Fibroblast of mammary gland (primary cell): ENCODE measurements around the gene STX11.

ENCODE experiments used
- DNase-seq: peaks from one replicate; pipeline ENCODE4 v3.0.0-alpha.2; 2010; ENCODE audit warnings: low read depth
- H3K4me3 ChIP-seq: 2 replicates; pipeline ENCODE4 v1.5.1; 2011; ENCODE audit warnings: low read depth, mild to moderate bottlenecking, low read length, moderate library complexity; ENCODE audit not compliant: control insufficient read depth
- TF ChIP-seq, protein P1 (sequence below): conservative IDR thresholded peaks from 2 replicates; pipeline ENCODE4 v1.5.1; 2011; ENCODE audit warnings: low read depth, low read length, inconsistent platforms; ENCODE audit not compliant: control insufficient read depth, insufficient read depth

The STX11 gene

DNA sequence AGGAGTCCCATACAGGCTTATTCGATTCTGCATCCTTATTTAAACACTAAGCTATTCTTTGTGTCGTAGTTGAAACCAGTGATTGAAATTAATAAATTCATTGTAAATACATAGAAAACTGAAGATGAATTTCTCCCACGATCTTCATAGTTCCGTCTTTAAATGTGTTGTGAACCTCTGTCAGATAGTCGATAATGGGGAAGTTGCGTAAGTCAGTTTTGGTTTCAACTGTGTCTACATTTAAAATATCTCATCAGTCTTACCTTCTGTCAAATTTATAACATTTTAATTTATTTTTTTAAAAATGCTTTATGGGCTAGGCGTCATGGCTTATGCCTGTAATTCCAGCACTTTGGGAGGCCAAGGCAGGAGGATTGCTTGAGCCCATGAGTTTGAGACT is 12.7 kb downstream of the STX11 start:
- DNase-seq = no peak
- TF ChIP-seq, protein P1, sequence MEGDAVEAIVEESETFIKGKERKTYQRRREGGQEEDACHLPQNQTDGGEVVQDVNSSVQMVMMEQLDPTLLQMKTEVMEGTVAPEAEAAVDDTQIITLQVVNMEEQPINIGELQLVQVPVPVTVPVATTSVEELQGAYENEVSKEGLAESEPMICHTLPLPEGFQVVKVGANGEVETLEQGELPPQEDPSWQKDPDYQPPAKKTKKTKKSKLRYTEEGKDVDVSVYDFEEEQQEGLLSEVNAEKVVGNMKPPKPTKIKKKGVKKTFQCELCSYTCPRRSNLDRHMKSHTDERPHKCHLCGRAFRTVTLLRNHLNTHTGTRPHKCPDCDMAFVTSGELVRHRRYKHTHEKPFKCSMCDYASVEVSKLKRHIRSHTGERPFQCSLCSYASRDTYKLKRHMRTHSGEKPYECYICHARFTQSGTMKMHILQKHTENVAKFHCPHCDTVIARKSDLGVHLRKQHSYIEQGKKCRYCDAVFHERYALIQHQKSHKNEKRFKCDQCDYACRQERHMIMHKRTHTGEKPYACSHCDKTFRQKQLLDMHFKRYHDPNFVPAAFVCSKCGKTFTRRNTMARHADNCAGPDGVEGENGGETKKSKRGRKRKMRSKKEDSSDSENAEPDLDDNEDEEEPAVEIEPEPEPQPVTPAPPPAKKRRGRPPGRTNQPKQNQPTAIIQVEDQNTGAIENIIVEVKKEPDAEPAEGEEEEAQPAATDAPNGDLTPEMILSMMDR = no peak

DNA sequence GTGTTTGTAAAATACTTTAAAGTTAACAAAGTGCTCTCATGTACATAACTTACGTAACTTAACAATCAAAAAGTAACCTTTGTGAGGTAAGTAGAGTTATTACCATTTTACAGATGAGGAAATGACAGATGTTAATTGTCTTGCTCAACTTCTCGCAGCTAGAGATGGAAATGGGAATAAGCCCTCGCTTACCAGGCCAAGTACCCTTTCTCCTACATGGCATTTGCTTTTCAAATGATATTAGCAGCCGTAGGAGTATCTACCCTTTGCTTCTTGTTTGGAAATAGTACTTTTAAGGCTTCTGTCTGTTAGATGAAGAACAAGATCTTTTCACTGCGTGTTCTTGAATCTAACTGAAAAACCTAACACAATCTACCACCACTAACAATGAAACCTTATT is 15.5 kb downstream of the STX11 start:
- H3K4me3 ChIP-seq = no peak overlapping the region
- TF ChIP-seq, protein P1 = no peak
- no peak for DNase-seq

More for the DNA sequence above, 12.7 kb downstream of the STX11 start:
- H3K4me3 ChIP-seq = no peak overlapping the region

DNA sequence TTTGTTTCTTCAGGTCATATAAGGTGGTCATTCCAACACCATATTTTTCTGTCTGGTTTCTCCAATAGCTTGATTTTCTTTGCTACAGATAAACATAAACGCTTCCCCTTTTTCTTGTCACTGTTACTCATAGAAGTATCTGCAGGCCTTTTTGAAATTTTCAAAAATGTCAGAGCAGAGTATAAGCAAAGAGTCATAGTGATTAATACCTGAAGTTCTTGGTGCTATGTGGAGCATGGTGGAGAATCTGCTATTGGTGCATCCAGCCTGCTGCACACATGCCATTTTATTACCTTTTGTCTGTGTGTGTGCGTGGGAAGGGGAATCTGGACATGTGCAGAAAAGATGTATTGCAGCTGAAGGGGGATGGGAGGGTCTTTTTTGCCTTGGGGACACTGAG is 19.7 kb downstream of the STX11 start:
- no peak overlapping the region for H3K4me3 ChIP-seq
- no peak for DNase-seq
- TF ChIP-seq, protein P1 = no peak

DNA sequence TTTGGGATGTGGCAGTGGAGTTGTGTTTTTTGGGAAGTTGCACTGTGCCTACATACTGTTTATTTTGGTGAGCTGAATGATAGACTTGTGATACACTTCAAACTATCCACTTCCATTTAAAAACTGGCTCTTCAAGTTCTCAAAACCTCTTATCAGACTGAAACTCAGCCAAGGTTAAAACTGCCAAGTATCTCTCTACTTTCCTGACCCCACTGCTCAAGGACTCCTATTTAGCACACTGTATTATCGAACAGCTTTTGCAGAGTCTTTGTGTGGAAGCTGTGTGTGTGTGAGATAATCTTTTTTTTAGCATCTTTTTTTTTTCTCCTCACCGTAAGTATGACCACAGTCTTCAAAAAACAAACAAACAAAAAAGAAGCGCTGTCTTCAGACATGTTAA is 21.1 kb downstream of the STX11 start:
- no peak overlapping the region for H3K4me3 ChIP-seq
- TF ChIP-seq, protein P1 = no peak
- DNase-seq = no peak

DNA sequence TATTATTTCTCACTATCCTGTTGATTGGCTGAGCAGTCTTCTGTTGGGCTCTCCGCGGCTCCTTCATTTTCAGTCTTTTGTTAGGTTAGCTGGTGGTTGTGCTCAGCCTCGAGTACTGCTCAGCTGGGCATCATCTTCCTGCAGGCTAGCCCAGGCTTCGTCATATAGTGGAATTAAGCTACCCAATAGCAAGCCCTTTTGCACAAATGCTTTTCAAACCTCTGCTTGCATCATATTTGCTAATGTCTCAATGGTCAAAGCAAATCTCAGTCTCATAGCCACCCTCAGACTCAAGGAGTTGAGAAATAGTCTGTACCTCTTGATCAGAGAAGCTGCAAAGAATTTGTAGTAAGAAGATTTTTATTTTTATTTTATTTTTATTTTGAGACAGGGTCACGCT is 23.7 kb downstream of the STX11 start:
- H3K4me3 ChIP-seq = no peak overlapping the region
- DNase-seq = no peak
- TF ChIP-seq, protein P1 = no peak

DNA sequence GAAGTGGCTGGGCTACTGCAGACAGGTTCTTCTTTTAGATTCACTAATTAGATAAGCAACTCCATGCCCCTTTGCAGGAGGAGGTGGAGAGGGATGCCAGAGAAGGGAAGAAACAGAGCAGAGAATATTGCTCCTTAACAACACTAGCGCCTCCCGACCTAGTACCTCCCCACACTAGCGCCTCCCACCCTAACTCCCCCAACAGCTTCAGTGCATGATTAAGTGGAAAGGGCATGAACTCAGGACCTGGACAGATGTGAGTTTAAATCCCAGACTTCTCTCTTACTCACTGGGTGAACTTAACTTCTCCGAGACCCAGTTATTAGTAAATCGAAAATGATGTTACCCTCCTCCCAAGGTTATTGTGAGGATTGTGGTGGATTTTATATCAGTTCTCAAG is 25.7 kb downstream of the STX11 start:
- no peak overlapping the region for H3K4me3 ChIP-seq
- DNase-seq = no peak
- TF ChIP-seq, protein P1 = no peak

DNA sequence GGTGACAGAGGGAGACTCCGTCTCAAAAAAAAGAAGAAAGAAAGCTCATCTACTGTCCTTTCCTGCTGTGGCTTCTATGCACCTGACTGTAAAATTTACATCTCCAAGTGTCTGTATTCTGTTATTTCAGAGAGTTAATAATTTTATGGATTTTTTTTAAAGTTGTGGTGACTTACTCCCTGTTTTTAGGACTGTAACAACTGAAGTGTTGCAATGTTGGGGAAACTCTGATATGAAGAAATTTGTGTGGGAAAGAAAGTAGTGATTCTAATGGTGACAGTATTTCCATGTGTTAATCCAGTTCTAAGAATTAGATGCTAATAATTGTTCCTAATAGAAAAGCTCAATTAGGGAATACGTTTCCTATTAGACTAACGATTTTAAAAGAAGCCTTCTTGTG is 27.4 kb downstream of the STX11 start:
- DNase-seq = no peak
- TF ChIP-seq, protein P1 = no peak
- no peak overlapping the region for H3K4me3 ChIP-seq
